GM20000 (cell line): ENCODE data around the gene COL4A3.
A peak's percentile ranks its signal among the peaks of the same experiment; 100 is the strongest.

Experiments used
- DNase-seq: peaks from one replicate; pipeline ENCODE4 v3.0.0; 2012; ENCODE audit warnings: low spot score
- TF ChIP-seq, protein P1 (sequence below): IDR thresholded peaks from 2 replicates; pipeline ENCODE4 v1.5.1; 2012; ENCODE audit warnings: mild to moderate bottlenecking, control low read depth; ENCODE audit errors: extremely low read depth, missing control alignments

The COL4A3 gene

DNA sequence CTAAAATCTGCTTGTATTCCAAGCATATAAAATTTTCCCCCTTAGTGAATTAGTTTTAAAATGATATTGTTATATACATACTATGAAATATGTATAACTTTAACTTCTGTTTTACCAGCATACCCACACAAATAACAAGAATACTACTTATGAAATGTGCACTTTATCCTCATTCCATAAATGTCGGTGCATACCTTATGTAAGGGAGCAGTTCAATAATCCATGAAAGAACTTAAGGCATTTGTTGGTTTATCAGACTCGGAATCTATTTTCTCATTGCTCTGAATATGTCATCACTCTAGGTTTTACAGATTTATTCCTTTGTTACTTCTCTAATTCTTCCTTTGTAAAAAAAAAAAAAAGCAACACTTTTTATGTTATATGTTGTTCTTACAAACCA, 148.2 kb downstream of the COL4A3 start:
- DNase-seq = no peak

DNA sequence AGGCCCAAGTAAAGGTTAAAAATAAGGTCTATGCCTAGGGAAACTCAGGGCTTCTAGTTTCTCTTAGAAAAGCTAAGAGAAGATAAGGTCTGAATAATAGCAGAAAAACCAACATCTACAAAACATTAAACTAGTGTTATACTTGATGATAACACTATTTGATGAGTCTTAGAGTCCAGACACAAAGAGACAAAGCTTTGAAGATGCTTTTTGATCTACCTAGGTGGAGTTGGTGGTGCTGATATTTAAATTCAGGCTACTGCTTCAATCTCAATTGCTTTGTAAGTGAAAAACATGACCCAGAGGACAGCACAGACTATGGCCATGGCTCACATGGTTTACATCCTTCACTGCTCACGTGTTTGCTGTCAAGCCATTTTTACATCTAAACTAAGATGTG, 148.9 kb downstream of the COL4A3 start:
- TF ChIP-seq, protein P1, sequence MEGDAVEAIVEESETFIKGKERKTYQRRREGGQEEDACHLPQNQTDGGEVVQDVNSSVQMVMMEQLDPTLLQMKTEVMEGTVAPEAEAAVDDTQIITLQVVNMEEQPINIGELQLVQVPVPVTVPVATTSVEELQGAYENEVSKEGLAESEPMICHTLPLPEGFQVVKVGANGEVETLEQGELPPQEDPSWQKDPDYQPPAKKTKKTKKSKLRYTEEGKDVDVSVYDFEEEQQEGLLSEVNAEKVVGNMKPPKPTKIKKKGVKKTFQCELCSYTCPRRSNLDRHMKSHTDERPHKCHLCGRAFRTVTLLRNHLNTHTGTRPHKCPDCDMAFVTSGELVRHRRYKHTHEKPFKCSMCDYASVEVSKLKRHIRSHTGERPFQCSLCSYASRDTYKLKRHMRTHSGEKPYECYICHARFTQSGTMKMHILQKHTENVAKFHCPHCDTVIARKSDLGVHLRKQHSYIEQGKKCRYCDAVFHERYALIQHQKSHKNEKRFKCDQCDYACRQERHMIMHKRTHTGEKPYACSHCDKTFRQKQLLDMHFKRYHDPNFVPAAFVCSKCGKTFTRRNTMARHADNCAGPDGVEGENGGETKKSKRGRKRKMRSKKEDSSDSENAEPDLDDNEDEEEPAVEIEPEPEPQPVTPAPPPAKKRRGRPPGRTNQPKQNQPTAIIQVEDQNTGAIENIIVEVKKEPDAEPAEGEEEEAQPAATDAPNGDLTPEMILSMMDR = no peak
- DNase-seq = no peak

More for the DNA sequence above, 148.2 kb downstream of the COL4A3 start:
- TF ChIP-seq, protein P1 = no peak

DNA sequence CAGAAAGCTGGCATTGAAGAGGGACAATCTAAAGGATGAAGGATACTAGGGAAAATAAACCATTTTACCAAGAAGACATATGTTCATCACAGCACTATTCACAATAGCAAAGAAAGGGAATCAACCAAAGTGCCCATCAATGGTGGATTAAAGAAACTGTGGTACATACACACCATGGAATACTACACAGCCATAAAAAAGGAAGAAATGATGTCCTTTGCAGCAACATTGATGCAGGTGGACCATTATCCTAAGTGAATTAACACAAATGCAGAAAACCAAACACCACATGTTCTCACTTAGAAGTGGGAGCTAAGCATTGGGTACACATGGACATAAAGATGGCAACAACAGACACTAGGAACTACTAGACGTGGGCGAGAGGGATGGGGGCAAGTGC, 153.4 kb downstream of the COL4A3 start:
- DNase-seq = no peak
- TF ChIP-seq, protein P1 = no peak

DNA sequence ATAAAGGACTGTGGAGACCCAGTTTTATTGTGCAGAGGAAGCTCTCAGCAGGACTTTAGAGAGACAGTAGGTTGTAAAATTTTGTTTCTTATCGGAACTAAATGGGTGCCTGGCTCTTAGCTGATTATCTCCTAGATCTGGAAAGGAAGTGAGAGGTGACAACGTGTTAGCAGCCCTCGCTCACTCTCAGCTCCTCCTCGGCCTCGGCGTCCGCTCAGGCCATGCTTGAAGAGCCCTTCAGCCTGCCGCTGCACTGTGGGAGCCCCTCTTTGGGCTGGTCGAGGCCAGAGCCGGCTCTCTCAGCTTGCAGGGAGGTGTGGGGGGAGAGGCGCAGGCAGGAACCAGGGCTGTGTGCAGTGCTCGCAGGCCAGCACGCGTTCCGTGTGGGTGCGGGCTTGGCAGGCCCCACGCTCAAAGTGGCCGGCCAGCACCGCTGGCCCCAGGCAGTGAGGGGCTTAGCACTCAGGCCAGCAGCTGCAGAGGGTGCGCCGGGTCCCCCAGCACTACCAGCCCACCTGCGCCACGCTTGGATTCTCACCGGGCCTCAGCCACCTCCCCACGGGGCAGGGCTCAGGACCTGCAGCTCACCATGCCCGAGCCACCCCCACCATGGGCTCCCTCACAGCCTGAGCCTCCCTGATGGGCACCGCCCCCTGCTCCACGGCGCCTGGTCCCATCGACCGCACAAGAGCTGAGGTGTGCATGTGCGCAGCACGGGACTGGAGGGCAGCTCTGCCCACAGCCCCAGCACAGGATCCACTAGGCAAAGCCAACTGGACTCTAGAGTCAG, 156.1 kb downstream of the COL4A3 start:
- no peak for DNase-seq
- TF ChIP-seq, protein P1 = no peak

DNA sequence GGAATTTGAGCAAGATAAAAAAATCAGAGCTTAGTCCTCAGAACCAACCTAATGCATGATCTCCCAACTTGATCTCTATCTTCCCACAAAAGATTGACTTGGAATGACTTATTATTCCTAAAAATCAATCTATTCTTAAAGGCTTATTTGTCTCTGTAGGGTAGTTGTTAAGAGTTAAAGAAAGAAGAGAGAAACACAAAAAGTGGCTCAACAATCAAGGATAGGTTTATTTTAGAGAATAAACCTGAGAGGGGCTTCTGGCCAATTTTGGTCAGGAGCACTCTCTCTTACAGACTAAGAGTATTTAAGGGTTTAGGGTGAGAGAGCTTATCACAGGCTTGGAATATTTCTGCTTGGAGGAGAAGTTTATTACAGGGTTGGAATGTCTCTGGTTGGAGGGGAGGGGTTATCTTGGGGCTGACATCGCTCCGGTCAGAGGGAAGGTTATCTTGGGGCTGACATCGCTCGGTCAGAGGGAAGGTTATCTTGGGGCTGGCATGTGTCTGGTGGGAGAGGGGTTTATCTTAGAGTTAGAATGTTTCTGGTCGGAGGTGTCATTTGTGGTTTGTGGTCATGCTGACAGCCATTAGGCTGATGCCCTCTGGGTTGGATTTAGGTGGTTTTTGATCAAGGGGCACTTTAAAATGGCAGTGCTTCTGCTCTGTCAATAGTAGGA, 158.2 kb downstream of the COL4A3 start:
- DNase-seq = no peak
- TF ChIP-seq, protein P1 = no peak

DNA sequence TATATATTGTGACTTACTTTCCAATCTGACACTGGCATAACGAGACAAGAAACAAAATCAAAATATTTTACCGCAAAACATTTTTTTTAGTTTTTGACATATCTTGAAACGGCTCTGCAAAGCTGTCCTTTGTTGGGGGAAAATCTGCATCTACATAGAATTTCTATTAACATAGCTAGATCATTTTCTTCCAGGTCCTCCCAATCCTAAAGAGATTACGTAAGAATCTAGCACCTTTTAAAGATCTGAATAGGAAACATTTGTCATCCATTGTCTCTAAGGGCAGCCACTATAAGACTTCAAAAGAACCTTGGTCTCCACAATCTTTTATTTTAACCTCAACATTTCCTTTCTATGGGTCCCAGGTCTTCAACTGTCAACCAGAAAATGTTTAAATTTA, 159.4 kb downstream of the COL4A3 start:
- no peak for DNase-seq
- TF ChIP-seq, protein P1 = no peak

DNA sequence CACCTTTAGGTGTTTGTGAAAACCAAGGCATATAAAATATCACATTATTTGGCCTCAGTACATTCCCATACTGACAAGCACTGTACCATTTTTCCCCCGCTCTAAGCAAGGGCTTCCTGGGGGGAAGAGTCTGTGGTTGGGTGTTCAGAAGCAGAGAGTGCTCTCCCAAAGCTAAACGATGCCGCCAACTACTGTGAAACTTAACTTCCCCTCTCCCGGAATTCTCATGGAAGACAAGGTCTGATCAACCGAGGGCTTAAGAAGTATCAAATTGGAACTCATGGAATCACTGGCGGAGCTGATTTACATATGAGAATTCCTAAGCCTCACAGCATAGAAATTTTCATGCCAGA, 160.2 kb downstream of the COL4A3 start:
- TF ChIP-seq, protein P1 = no peak

More for the DNA sequence above, 160.2 kb downstream of the COL4A3 start:
- DNase-seq = peak; percentile 66
